OCI-LY3 (cell line): ENCODE data around the gene CWC27.

Experiments used
- H2AFZ ChIP-seq: fragments of 200-600, 300-600 bp; shearing (Covaris generic); 2 replicates; pipeline ENCODE4 v1.6.0; 2014; ENCODE audit warnings: antibody characterized with exemption, low read depth, low read length
- H3K27ac ChIP-seq: fragments of 200-600, 300-600 bp; sonication (generic); 2 replicates; pipeline ENCODE4 v1.5.1; 2014; ENCODE audit warnings: mild to moderate bottlenecking, low read length, moderate library complexity, mixed read lengths
- H3K27me3 ChIP-seq: fragments of 200-600, 300-600 bp; sonication (generic); 2 replicates; pipeline ENCODE4 v1.6.1; 2014; ENCODE audit warnings: low read depth, low read length, mixed read lengths
- H3K36me3 ChIP-seq: fragments of 200-600, 300-600 bp; sonication (generic); replicated peaks from 2 replicates; pipeline ENCODE3; 2014; ENCODE audit warnings: low read depth, low read length, mixed read lengths
- H3K4me1 ChIP-seq: fragments of 300-600, 200-600 bp; sonication (generic); 2 replicates; pipeline ENCODE4 v1.6.1; 2014; ENCODE audit warnings: low read length, mixed read lengths
- H3K4me2 ChIP-seq: fragments of 200-600, 300-600 bp; sonication (generic); 2 replicates; pipeline ENCODE4 v1.6.1; 2014; ENCODE audit warnings: low read length, mixed read lengths
- H3K4me3 ChIP-seq: fragments of 300-600, 200-600 bp; sonication (generic); 2 replicates; pipeline ENCODE4 v1.5.1; 2014; ENCODE audit warnings: antibody characterized with exemption, mild to moderate bottlenecking, low read length, moderate library complexity
- H3K79me2 ChIP-seq: fragments of 300-600, 200-600 bp; shearing (Covaris generic); 2 replicates; pipeline ENCODE4 v1.6.1; 2014; ENCODE audit warnings: mild to moderate bottlenecking, low read length, mixed read lengths
- H3K9ac ChIP-seq: fragments of 300-600, 200-600 bp; shearing (Covaris generic); 2 replicates; pipeline ENCODE4 v1.6.0; 2014; ENCODE audit warnings: mild to moderate bottlenecking, low read length, moderate library complexity
- H3K9me3 ChIP-seq: fragments of 200-600, 300-600 bp; shearing (Covaris generic); 2 replicates; pipeline ENCODE4 v1.6.1; 2014; ENCODE audit warnings: low read length, mixed read lengths; ENCODE audit not compliant: insufficient read depth
- H4K20me1 ChIP-seq: fragments of 200-600, 300-600 bp; sonication (generic); 2 replicates; pipeline ENCODE4 v1.6.1; 2016; ENCODE audit warnings: low read length, mixed read lengths; ENCODE audit not compliant: insufficient read depth
- EZH2phosphoT487 ChIP-seq: fragments of 200-600 bp; shearing (Covaris generic); IDR thresholded peaks from 2 replicates; pipeline ENCODE4 v1.6.1; 2018; ENCODE audit warnings: antibody characterized with exemption, mixed run types, low read depth
- TF ChIP-seq, protein P1 (sequence below): fragments of 200-600, 300-600 bp; sonication (generic); IDR thresholded peaks from 2 replicates; pipeline ENCODE4 v1.5.1; 2014; ENCODE audit warnings: antibody characterized with exemption, low read length, low read depth

The CWC27 gene

DNA sequence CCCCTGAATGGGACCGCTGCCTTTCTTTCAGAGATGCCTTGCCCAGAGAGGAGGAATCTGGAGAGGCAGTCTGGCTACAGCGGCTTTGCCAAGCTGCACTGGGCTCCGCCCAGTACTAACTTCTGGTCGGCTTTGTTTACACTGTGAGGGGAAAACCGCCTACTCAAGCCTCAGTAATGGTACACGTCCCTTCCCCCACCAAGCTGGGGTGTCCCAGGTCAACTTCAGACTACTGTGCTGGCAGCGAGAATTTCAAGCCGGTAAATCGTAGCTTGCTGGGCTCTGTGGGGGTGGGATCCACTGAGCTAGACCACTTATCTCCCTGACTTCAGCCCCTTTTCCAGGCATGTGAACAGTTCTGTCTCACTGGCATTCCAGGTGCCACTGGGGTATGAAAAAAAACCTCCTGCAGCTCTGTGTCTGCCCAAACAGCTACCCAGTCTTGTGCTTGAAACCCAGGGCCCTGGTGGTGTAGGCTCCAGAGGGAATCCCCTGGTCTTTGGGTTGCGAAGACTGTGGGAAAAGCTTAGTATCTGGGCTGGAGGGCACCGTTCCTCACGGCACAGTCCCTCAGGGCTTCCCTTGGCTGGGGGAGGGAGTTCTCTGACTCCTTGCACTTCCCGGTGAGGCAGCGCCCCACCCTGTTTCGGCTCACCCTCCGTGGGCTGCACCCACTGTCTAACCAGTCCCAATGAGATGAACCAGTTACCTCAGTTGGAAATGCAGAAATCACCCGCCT is 171.2 kb downstream of the CWC27 start:
- no peaks in the 10 kb centered on the region for H3K4me1 ChIP-seq
- H3K36me3 ChIP-seq: no peaks in the 10 kb centered on the region
- no peaks in the 10 kb centered on the region for H3K79me2 ChIP-seq
- no peak for TF ChIP-seq EZH2phosphoT487
- TF ChIP-seq, protein P1, sequence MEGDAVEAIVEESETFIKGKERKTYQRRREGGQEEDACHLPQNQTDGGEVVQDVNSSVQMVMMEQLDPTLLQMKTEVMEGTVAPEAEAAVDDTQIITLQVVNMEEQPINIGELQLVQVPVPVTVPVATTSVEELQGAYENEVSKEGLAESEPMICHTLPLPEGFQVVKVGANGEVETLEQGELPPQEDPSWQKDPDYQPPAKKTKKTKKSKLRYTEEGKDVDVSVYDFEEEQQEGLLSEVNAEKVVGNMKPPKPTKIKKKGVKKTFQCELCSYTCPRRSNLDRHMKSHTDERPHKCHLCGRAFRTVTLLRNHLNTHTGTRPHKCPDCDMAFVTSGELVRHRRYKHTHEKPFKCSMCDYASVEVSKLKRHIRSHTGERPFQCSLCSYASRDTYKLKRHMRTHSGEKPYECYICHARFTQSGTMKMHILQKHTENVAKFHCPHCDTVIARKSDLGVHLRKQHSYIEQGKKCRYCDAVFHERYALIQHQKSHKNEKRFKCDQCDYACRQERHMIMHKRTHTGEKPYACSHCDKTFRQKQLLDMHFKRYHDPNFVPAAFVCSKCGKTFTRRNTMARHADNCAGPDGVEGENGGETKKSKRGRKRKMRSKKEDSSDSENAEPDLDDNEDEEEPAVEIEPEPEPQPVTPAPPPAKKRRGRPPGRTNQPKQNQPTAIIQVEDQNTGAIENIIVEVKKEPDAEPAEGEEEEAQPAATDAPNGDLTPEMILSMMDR: no peak
- H3K4me2 ChIP-seq: no peak overlapping the region
- H4K20me1 ChIP-seq: no peaks in the 10 kb centered on the region
- H3K27ac ChIP-seq: no peak overlapping the region
- no peak overlapping the region for H3K9ac ChIP-seq
- H2AFZ ChIP-seq: no peak overlapping the region
- no peak overlapping the region for H3K4me3 ChIP-seq
- no peaks in the 10 kb centered on the region for H3K27me3 ChIP-seq
- H3K9me3 ChIP-seq: no peaks in the 10 kb centered on the region

GRCh38 chr5:64942460-64942859 is 173.7 kb downstream of the CWC27 start:
- TF ChIP-seq, protein P1: no peak
- TF ChIP-seq EZH2phosphoT487: no peak
- Histone ChIP-seq H3K36me3 (no peaks in the 10 kb centered on the region), H3K27ac (no peak overlapping the region)

DNA sequence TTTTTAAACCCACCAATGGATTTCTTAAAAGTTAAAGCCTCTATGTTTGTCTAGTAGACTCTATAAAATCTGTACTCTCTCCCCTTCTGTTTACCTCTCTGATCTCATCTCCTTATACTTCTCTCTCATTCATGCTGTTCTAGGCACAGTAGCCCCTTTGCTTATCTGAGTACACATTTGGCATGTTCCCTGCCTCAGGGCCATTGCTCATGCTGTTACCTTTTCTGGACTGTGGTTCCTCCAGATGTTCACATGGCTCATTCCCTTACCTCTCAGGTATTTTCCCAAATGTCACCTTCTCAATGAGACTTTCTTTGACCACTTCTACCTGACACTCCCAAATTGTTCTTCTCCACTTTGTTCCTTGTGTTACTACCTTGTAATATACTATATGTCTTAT is 176.1 kb downstream of the CWC27 start:
- no peak overlapping the region for H2AFZ ChIP-seq
- no peak overlapping the region for H3K27ac ChIP-seq
- H3K4me2 ChIP-seq: no peak overlapping the region
- no peaks in the 10 kb centered on the region for H3K9me3 ChIP-seq
- no peak overlapping the region for H3K9ac ChIP-seq
- no peak overlapping the region for H3K4me3 ChIP-seq
- TF ChIP-seq EZH2phosphoT487: no peak
- TF ChIP-seq, protein P1: no peak
- no peaks in the 10 kb centered on the region for H3K36me3 ChIP-seq
- H4K20me1 ChIP-seq: no peaks in the 10 kb centered on the region
- H3K79me2 ChIP-seq: no peaks in the 10 kb centered on the region
- H3K27me3 ChIP-seq: no peaks in the 10 kb centered on the region
- no peaks in the 10 kb centered on the region for H3K4me1 ChIP-seq

More at GRCh38 chr5:64942460-64942859, 173.7 kb downstream of the CWC27 start:
- H3K4me1 ChIP-seq: no peaks in the 10 kb centered on the region
- H3K79me2 ChIP-seq: no peaks in the 10 kb centered on the region
- H4K20me1 ChIP-seq: no peaks in the 10 kb centered on the region
- no peaks in the 10 kb centered on the region for H3K27me3 ChIP-seq
- H3K9me3 ChIP-seq: no peaks in the 10 kb centered on the region
- H2AFZ ChIP-seq: no peak overlapping the region
- no peak overlapping the region for H3K9ac ChIP-seq
- no peak overlapping the region for H3K4me3 ChIP-seq
- H3K4me2 ChIP-seq: no peak overlapping the region

- Histone ChIP-seq H3K79me2 (no peaks in the 10 kb centered on the region), H3K27ac (no peak overlapping the region), H2AFZ (no peak overlapping the region), H3K9ac (no peak overlapping the region), H4K20me1 (no peaks in the 10 kb centered on the region), H3K9me3 (no peaks in the 10 kb centered on the region), H3K4me2 (no peak overlapping the region), H3K27me3 (no peaks in the 10 kb centered on the region), H3K4me3 (no peak overlapping the region), H3K36me3 (no peaks in the 10 kb centered on the region), H3K4me1 (no peaks in the 10 kb centered on the region)
- TF ChIP-seq EZH2phosphoT487: no peak
- TF ChIP-seq, protein P1: no peak
These were observed 178.3 kb downstream of the CWC27 start for GRCh38 chr5:64947031-64947430.
